A549 (cell line): ENCODE measurements around the gene HOXD11.

ENCODE experiments used
- CEBPB ChIP-seq, 2 experiments: fragments of >200 bp in 1 of 2; sonication (Bioruptor Twin) in 1 of 2; formaldehyde crosslinking in 1 of 2; IDR thresholded peaks; 2 replicates each; pipeline ENCODE4 v1.6.1; 2012 to 2016
- CTCF ChIP-seq: fragments of >200 bp; sonication (Bioruptor Twin); formaldehyde crosslinking; IDR thresholded peaks from 3 replicates; pipeline ENCODE4 v1.5.1; 2016
- EP300 ChIP-seq, 2 experiments: fragments of >200 bp; sonication (Bioruptor Twin); formaldehyde crosslinking; IDR thresholded peaks; 2 replicates in 1 of 2; 3 replicates in 1 of 2; pipeline ENCODE4 v1.6.1; 2016 to 2017
- ESRRA ChIP-seq: fragments of 150-350 bp; IDR thresholded peaks from 2 replicates; pipeline ENCODE4 v1.6.1; 2014; ENCODE audit warnings: mild to moderate bottlenecking, low read length, borderline replicate concordance
- KDM1A ChIP-seq: fragments of 200-600 bp; sonication (generic); IDR thresholded peaks from 2 replicates; pipeline ENCODE4 v1.6.1; 2016; ENCODE audit warnings: low read depth, mild to moderate bottlenecking
- NPAS2 ChIP-seq: fragments of 250-450 bp; sonication (Bioruptor Pico); IDR thresholded peaks from 2 replicates; pipeline ENCODE4 v1.8.0; 2022; ENCODE audit warnings: mild to moderate bottlenecking, moderate library complexity, borderline replicate concordance
- POLR2A ChIP-seq: IDR thresholded peaks from 2 replicates; pipeline ENCODE4 v1.6.1; 2012; ENCODE audit warnings: mild to moderate bottlenecking, low read length
- RCOR1 ChIP-seq: fragments of 150-350 bp; IDR thresholded peaks from 2 replicates; pipeline ENCODE4 v1.6.1; 2014; ENCODE audit warnings: antibody characterized with exemption, low read length, low read depth
- SREBF2 ChIP-seq: fragments of 450-650 bp; IDR thresholded peaks from 2 replicates; pipeline ENCODE4 v1.6.1; 2014; ENCODE audit warnings: mild to moderate bottlenecking, moderate library complexity
- ZNF302 ChIP-seq: fragments of 250-450 bp; sonication (Bioruptor Pico); IDR thresholded peaks from 2 replicates; pipeline ENCODE4 v1.9.0; 2021; ENCODE audit warnings: inconsistent platforms, mild to moderate bottlenecking, moderate library complexity
- TF ChIP-seq, protein P1 (sequence below): fragments of 250-450 bp; sonication (Bioruptor Pico); IDR thresholded peaks from 2 replicates; pipeline ENCODE4 v1.5.0; 2021; ENCODE audit warnings: mild to moderate bottlenecking, moderate library complexity, borderline replicate concordance

DNA sequence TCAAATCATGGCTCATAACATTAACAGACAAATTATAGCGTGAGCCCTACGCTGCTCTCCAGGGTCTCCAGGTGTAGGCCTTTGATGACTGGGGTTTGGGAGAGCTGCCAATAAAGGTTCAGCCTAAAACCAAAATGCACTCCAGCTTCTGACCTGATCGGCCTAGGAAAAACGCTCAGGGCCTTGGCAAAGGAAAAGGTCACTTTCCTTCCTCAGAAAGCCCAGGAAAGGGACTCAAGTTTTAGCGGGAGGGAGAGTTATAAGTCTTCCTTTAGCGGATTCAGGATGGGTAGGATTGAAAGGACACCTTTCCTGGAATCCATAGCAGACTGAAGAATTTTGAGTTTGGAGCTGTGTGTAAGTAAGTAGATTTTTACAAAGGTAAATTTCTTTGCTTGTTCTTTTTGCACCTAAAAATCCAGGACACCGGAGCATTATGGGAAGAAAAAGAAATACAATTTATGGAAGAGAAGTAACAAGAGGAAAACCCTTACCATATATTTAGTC is 32.1 kb upstream of the HOXD11 start:
- TF ChIP-seq RCOR1 = no peak
- TF ChIP-seq ESRRA = no peak
- no peak for TF ChIP-seq EP300 (IDR thresholded peaks at IDR 0.05)
- TF ChIP-seq KDM1A = no peak
- no peak for TF ChIP-seq CTCF
- no peak for TF ChIP-seq NPAS2
- TF ChIP-seq, protein P1, sequence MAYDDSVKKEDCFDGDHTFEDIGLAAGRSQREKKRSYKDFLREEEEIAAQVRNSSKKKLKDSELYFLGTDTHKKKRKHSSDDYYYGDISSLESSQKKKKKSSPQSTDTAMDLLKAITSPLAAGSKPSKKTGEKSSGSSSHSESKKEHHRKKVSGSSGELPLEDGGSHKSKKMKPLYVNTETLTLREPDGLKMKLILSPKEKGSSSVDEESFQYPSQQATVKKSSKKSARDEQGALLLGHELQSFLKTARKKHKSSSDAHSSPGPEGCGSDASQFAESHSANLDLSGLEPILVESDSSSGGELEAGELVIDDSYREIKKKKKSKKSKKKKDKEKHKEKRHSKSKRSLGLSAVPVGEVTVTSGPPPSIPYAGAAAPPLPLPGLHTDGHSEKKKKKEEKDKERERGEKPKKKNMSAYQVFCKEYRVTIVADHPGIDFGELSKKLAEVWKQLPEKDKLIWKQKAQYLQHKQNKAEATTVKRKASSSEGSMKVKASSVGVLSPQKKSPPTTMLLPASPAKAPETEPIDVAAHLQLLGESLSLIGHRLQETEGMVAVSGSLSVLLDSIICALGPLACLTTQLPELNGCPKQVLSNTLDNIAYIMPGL = no peak
- no peak for TF ChIP-seq POLR2A
- no peak for TF ChIP-seq CEBPB (IDR thresholded peaks at IDR 0.05)
- TF ChIP-seq ZNF302 = no peak
- TF ChIP-seq SREBF2 = no peak
